Stimulated activated CD8-positive, alpha-beta memory T cell treated with anti-CD3 and anti-CD28 coated beads, Interleukin-4, amount 100 ng/mL, for 4 hours (primary cell): ENCODE measurements around the gene OLIG2.

Experiments
- DNase-seq, 2 donors: peaks; one replicate each; pipeline ENCODE4 v3.0.0-alpha.2; 2020; ENCODE audit warnings: low read depth in 2 of 2, low spot score in 1 of 2

Gene OLIG2

DNA sequence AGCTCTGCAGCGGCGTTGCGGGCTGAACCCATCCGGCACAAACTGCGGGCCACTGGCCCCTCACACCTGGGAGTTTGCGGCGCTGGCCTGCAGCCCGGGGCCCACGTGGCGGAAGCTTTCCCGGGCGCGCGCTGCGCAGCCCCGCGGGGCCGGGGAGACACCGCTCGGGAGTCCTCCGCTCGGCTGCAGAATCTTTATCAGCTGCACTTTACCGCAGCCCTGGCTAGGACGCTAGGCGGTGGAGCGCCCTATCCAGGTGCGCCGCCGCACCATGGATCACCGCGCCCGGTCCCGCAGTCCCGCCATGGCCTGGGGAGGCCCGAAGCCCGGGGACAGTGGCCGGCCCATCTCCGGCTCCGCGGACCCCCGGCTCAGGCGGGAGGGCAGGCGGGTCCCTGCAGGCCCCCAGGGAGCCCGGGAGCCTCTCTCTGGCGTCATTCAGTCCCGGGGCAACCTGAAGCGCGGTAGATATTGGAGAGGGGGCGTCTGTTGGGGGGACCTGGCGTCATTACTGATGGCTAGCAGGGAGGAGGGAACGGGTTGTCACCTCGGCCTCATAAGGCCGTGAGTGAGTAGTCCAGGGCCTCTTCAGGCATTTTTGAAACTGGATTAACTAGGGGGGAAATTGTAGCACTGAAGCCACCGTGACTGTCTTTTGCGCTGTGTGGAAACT, 5.7 kb upstream of the OLIG2 start:
- DNase-seq, result no peak

GRCh38 chr21:33020558-33021100, 5.1 kb upstream of the OLIG2 start:
- no peak for DNase-seq

DNA sequence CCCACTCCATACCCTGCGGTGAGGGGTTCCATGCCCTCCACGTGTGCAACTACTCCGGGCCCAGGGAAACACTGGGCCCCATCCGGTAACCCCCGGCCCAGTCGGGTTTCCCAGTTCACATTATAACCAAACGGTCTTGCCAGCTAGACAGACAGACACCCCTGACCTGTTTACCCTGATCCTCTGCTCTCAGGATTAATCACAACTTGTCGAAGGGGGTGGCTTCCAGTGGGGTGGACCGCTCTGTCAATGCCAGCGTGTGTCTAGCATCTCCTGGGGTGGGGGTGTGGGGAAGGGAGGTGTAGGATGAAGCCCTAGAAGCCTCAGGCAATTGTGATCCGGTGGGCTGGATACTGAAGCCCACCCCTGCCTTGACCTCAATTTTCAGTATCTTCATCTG, 4.6 kb upstream of the OLIG2 start:
- no peak for DNase-seq

- DNase-seq, result no peak
Measured at GRCh38 chr21:33021667-33022066, 4.1 kb upstream of the OLIG2 start.

GRCh38 chr21:33022489-33022827, 3.3 kb upstream of the OLIG2 start:
- DNase-seq, result no peak

- no peak for DNase-seq
Measured at GRCh38 chr21:33022828-33023573, 2.7 kb upstream of the OLIG2 start.

DNA sequence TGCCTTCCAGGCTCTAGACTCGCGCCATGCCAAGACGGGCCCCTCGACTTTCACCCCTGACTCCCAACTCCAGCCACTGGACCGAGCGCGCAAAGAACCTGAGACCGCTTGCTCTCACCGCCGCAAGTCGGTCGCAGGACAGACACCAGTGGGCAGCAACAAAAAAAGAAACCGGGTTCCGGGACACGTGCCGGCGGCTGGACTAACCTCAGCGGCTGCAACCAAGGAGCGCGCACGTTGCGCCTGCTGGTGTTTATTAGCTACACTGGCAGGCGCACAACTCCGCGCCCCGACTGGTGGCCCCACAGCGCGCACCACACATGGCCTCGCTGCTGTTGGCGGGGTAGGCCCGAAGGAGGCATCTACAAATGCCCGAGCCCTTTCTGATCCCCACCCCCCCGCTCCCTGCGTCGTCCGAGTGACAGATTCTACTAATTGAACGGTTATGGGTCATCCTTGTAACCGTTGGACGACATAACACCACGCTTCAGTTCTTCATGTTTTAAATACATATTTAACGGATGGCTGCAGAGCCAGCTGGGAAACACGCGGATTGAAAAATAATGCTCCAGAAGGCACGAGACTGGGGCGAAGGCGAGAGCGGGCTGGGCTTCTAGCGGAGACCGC, 2.0 kb upstream of the OLIG2 start:
- DNase-seq, result no peak

DNA sequence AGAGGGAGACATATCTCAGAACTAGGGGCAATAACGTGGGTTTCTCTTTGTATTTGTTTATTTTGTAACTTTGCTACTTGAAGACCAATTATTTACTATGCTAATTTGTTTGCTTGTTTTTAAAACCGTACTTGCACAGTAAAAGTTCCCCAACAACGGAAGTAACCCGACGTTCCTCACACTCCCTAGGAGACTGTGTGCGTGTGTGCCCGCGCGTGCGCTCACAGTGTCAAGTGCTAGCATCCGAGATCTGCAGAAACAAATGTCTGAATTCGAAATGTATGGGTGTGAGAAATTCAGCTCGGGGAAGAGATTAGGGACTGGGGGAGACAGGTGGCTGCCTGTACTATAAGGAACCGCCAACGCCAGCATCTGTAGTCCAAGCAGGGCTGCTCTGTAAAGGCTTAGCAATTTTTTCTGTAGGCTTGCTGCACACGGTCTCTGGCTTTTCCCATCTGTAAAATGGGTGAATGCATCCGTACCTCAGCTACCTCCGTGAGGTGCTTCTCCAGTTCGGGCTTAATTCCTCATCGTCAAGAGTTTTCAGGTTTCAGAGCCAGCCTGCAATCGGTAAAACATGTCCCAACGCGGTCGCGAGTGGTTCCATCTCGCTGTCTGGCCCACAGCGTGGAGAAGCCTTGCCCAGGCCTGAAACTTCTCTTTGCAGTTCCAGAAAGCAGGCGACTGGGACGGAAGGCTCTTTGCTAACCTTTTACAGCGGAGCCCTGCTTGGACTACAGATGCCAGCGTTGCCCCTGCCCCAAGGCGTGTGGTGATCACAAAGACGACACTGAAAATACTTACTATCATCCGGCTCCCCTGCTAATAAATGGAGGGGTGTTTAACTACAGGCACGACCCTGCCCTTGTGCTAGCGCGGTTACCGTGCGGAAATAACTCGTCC, 1.3 kb upstream of the OLIG2 start:
- DNase-seq, result no peak

- no peak for DNase-seq
Measured at GRCh38 chr21:33025106-33025488, 638 bp upstream of the OLIG2 start.

DNA sequence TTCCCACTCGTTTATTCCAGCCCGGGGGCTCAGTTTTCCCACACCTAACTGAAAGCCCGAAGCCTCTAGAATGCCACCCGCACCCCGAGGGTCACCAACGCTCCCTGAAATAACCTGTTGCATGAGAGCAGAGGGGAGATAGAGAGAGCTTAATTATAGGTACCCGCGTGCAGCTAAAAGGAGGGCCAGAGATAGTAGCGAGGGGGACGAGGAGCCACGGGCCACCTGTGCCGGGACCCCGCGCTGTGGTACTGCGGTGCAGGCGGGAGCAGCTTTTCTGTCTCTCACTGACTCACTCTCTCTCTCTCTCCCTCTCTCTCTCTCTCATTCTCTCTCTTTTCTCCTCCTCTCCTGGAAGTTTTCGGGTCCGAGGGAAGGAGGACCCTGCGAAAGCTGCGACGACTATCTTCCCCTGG, 716 bp downstream of the OLIG2 start:
- DNase-seq, result no peak

DNA sequence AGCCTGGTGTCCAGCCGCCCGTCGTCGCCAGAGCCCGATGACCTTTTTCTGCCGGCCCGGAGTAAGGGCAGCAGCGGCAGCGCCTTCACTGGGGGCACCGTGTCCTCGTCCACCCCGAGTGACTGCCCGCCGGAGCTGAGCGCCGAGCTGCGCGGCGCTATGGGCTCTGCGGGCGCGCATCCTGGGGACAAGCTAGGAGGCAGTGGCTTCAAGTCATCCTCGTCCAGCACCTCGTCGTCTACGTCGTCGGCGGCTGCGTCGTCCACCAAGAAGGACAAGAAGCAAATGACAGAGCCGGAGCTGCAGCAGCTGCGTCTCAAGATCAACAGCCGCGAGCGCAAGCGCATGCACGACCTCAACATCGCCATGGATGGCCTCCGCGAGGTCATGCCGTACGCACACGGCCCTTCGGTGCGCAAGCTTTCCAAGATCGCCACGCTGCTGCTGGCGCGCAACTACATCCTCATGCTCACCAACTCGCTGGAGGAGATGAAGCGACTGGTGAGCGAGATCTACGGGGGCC, 1.2 kb downstream of the OLIG2 start:
- no peak for DNase-seq

DNA sequence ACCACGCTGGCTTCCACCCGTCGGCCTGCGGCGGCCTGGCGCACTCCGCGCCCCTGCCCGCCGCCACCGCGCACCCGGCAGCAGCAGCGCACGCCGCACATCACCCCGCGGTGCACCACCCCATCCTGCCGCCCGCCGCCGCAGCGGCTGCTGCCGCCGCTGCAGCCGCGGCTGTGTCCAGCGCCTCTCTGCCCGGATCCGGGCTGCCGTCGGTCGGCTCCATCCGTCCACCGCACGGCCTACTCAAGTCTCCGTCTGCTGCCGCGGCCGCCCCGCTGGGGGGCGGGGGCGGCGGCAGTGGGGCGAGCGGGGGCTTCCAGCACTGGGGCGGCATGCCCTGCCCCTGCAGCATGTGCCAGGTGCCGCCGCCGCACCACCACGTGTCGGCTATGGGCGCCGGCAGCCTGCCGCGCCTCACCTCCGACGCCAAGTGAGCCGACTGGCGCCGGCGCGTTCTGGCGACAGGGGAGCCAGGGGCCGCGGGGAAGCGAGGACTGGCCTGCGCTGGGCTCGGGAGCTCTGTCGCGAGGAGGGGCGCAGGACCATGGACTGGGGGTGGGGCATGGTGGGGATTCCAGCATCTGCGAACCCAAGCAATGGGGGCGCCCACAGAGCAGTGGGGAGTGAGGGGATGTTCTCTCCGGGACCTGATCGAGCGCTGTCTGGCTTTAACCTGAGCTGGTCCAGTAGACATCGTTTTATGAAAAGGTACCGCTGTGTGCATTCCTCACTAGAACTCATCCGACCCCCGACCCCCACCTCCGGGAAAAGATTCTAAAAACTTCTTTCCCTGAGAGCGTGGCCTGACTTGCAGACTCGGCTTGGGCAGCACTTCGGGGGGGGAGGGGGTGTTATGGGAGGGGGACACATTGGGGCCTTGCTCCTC, 1.9 kb downstream of the OLIG2 start:
- no peak for DNase-seq

DNA sequence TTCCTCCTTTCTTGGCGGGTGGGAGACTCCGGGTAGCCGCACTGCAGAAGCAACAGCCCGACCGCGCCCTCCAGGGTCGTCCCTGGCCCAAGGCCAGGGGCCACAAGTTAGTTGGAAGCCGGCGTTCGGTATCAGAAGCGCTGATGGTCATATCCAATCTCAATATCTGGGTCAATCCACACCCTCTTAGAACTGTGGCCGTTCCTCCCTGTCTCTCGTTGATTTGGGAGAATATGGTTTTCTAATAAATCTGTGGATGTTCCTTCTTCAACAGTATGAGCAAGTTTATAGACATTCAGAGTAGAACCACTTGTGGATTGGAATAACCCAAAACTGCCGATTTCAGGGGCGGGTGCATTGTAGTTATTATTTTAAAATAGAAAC, 2.5 kb downstream of the OLIG2 start:
- no peak for DNase-seq

DNA sequence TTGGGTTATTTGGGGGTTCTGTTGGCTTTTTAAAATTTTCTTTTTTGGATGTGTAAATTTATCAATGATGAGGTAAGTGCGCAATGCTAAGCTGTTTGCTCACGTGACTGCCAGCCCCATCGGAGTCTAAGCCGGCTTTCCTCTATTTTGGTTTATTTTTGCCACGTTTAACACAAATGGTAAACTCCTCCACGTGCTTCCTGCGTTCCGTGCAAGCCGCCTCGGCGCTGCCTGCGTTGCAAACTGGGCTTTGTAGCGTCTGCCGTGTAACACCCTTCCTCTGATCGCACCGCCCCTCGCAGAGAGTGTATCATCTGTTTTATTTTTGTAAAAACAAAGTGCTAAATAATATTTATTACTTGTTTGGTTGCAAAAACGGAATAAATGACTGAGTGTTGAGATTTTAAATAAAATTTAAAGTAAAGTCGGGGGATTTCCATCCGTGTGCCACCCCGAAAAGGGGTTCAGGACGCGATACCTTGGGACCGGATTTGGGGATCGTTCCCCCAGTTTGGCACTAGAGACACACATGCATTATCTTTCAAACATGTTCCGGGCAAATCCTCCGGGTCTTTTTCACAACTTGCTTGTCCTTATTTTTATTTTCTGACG, 3.1 kb downstream of the OLIG2 start:
- no peak for DNase-seq

DNA sequence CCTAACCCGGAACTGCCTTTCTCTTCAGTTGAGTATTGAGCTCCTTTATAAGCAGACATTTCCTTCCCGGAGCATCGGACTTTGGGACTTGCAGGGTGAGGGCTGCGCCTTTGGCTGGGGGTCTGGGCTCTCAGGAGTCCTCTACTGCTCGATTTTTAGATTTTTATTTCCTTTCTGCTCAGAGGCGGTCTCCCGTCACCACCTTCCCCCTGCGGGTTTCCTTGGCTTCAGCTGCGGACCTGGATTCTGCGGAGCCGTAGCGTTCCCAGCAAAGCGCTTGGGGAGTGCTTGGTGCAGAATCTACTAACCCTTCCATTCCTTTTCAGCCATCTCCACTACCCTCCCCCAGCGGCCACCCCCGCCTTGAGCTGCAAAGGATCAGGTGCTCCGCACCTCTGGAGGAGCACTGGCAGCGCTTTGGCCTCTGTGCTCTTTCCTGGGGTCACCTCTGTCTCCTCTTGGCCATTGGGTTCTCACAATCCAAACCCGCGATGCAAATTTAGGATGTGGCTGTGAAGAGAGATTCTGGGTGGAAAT, 3.7 kb downstream of the OLIG2 start:
- DNase-seq, result no peak

DNA sequence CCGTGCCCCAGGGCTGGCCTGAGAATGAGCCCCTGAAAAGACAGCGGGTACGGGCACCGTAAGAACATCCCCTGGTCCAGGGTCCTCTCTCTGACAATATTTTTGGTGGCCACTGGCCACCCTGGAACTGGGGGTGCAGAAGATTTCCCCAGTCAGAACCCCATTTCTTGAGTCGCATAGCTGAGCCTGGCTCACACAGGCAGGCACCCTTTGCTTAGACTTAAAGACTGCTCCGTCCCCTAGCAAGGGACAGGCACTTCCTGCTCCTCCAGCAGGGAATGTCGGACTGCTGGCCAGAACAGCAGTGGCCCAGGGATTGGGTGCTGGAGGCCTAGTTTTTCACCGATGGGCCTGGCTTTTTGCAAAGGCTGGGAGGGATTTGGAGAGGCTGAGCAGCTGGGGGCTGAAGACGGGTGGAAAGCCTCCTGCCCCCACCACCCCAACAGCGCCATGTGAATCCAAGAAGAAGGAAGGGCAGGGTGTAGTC, 4.3 kb downstream of the OLIG2 start:
- DNase-seq, result no peak

- no peak for DNase-seq
Measured at GRCh38 chr21:33030633-33031032, 4.9 kb downstream of the OLIG2 start.

- no peak for DNase-seq
Measured at GRCh38 chr21:33031152-33031911, 5.6 kb downstream of the OLIG2 start.
